Activated naive CD4-positive, alpha-beta T cell treated with anti-CD3 and anti-CD28 coated beads, Interleukin-2, amount 10 ng/mL, durations not matched to agents 5 hours and 36 hours (primary cell): ENCODE measurements around the gene NMBR. TPM values are rescaled to one million over a fixed set of nuclear protein-coding genes. Genes with fewer than 3 reads are reported as not detected.

ENCODE experiments used
- total RNA-seq, 2 experiments: library from RNA; stranded (reverse); gene quantifications; one replicate each; pipeline ENCODE4 v1.2.3, GENCODE V29; 2021

NMBR gene
- not detected for total RNA-seq

GRCh38 chr6:142146828-142147662 lies at the start of gene NMBR, which contains the start of gene VTA1:
NMBR (minus strand) TSS chr6:142147122; CDS start chr6:142088658, 58,464 bp downstream.
VTA1 (plus strand) TSS chr6:142147263; CDS start chr6:142147288, 25 bp downstream.

GRCh38 chr6:142132625-142133024 lies 14.3 kb downstream of the NMBR start, which contains the start of gene GJE1:
GJE1 (plus strand) TSS chr6:142132925; CDS start chr6:142133159, 234 bp downstream.

Other genes with a start within 250 kb of the NMBR start
- not detected for gene GJE1, start 14.2 kb downstream of the NMBR start, total RNA-seq
- gene VTA1, start 141 bp upstream of the NMBR start, total RNA-seq, result 10 to 100 TPM; 38.4 to 40.5 TPM
- gene ADGRG6, start 154.9 kb upstream of the NMBR start, total RNA-seq, result under 1 TPM; 0.18 to 0.29 TPM